Activated T-cell treated with anti-CD3 and anti-CD28 coated beads, Interleukin-2, amount 50 U/mL, for 72 hours (primary cell): ENCODE data around the gene IRF1. TPM values are rescaled to one million over a fixed set of nuclear protein-coding genes. Genes with fewer than 3 reads are reported as not detected.
"Not testable (repeated sequence)": the region's sequence is repeated elsewhere in the genome, so short reads cannot be mapped to it uniquely, and the experiment has no call there.

Experiments used
- ATAC-seq, 2 donors: fragments of 150-1000 bp; cut with Tn5 transposase; replicated peaks in 1 of 2; 2 replicates each; pipeline ENCODE4 v1.10.0; 2021; ENCODE audit warnings: moderate library complexity in 2 of 2, mild to moderate bottlenecking in 1 of 2
- DNase-seq, 2 donors: peaks; one replicate each; pipeline ENCODE4 v3.0.0; 2021 to 2022; ENCODE audit warnings: mixed read lengths in 1 of 2
- H3K27ac Mint-ChIP-seq: one replicate; pipeline ENCODE4 v1.8.0; 2022; ENCODE audit warnings: mild to moderate bottlenecking, moderate library complexity, mixed read lengths
- H3K27me3 Mint-ChIP-seq: one replicate; pipeline ENCODE4 v1.8.0; 2022; ENCODE audit warnings: low read depth, mixed read lengths
- H3K36me3 Mint-ChIP-seq, 2 donors: one replicate each; pipeline ENCODE4 v1.8.0; 2022; ENCODE audit warnings: mixed read lengths in 2 of 2, mild to moderate bottlenecking in 1 of 2; ENCODE audit not compliant: insufficient read depth in 2 of 2
- H3K4me1 Mint-ChIP-seq: one replicate; pipeline ENCODE4 v1.8.0; 2022; ENCODE audit warnings: low read depth, mixed read lengths
- H3K4me3 Mint-ChIP-seq, 2 donors: one replicate each; pipeline ENCODE4 v1.8.0; 2022; ENCODE audit warnings: mild to moderate bottlenecking in 2 of 2, mixed read lengths in 2 of 2, moderate library complexity in 2 of 2
- H3K9me3 Mint-ChIP-seq, 2 donors: one replicate each; pipeline ENCODE4 v1.8.0; 2022; ENCODE audit warnings: mixed read lengths in 2 of 2
- total RNA-seq, 2 donors: library from RNA; stranded (reverse); gene quantifications; one replicate each; pipeline ENCODE4 v1.2.3, GENCODE V29; 2022

The IRF1 gene
- total RNA-seq, 2 donors from 2014 or later, result 212 to 226 TPM

- Mint-ChIP-seq H3K4me3 (peak overlapping the region; percentile 94 to 95), H3K4me1 (peaks cover 80% of the 10 kb centered on the region), H3K36me3 (peaks cover 40 to 45% of the 10 kb centered on the region in 2 donors), H3K27ac (peak overlapping the region; percentile 98), H3K9me3 (no peaks in the 10 kb centered on the region), H3K27me3 (no peaks in the 10 kb centered on the region)
- ATAC-seq, result no peak
- DNase-seq, result peak in 1 of 2 donors; percentile 20
These were observed 1.4 kb downstream of the IRF1 start for GRCh38 chr5:132489051-132489770.

GRCh38 chr5:132488590-132488989 lies 2.0 kb downstream of the IRF1 start:
- H3K4me1 Mint-ChIP-seq, result peaks cover 76% of the 10 kb centered on the region

GRCh38 chr5:132487841-132488555 lies 2.6 kb downstream of the IRF1 start:
- Mint-ChIP-seq H3K27me3 (no peaks in the 10 kb centered on the region), H3K9me3 (no peaks in the 10 kb centered on the region), H3K4me3 (peak overlapping the region; percentile 94 to 95), H3K27ac (peak overlapping the region; percentile 98), H3K36me3 (peaks cover 45 to 50% of the 10 kb centered on the region in 2 donors), H3K4me1 (peaks cover 73% of the 10 kb centered on the region)
- ATAC-seq, result no peak
- DNase-seq, result peak; percentile 19 to 29

More at GRCh38 chr5:132488590-132488989, 2.0 kb downstream of the IRF1 start:
- peak in 1 of 2 donors; percentile 0 for ATAC-seq
- H3K27ac Mint-ChIP-seq, result peak overlapping the region; percentile 98
- no peaks in the 10 kb centered on the region for H3K9me3 Mint-ChIP-seq
- H3K4me3 Mint-ChIP-seq, result peak overlapping the region; percentile 94 to 95
- H3K27me3 Mint-ChIP-seq, result no peaks in the 10 kb centered on the region
- no peak for DNase-seq
- H3K36me3 Mint-ChIP-seq, result peaks cover 45 to 50% of the 10 kb centered on the region in 2 donors

DNA sequence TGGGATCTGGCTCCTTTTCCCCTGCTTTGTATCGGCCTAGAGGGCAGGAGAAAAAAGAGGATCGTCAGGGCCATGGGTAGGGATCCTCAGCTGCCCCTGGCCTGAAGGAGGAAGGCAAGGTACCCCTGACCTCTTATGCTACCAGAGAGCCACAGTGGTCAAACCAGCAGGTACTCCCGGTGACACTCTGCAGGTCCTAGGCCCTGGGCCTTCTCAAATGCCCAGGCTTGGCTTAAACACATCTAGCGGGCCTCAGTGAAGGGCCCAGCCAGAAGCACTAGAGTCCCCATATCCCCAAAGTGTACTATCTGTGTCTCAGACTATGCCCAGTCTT lies 3.5 kb downstream of the IRF1 start:
- peaks cover 45 to 58% of the 10 kb centered on the region in 2 donors for H3K36me3 Mint-ChIP-seq
- no peak for DNase-seq
- peak overlapping the region; percentile 94 for H3K27ac Mint-ChIP-seq
- peaks cover 74% of the 10 kb centered on the region for H3K4me1 Mint-ChIP-seq
- peak overlapping the region; percentile 94 to 95 for H3K4me3 Mint-ChIP-seq
- H3K27me3 Mint-ChIP-seq, result no peaks in the 10 kb centered on the region
- no peaks in the 10 kb centered on the region for H3K9me3 Mint-ChIP-seq
- ATAC-seq, result no peak

DNA sequence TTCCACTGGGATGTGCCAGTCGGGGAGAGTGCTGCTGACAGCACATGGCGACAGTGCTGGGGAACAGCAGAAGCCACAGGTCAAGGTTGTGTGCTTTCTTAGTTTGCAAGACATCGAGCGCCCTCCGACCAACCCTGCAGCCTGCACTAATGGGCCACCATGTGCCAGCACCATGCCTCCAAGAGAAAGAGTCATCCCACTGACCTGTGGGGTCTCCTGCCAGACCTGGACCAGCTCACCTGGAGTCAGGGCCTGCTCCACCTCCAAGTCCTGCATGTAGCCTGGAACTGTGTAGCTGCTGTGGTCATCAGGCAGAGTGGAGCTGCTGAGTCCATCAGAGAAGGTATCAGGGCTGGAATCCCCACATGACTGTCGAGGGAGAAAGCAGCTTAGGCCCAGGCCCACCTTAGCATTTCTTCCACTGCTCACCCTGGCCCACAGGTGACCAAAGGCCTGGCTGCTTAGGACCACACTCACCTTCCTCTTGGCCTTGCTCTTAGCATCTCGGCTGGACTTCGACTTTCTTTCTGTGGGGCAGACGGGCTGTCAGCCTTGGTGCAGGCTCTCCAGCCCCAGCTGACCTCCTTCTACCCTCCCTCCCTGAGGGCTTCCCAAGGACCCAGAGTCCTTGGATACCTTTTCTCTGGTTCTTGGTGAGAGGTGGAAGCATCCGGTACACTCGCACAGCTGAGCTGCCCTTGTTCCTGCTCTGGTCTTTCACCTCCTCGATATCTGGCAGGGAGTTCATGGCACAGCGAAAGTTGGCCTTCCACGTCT lies 4.1 kb downstream of the IRF1 start:
- peak overlapping the region; percentile 94 to 95 for H3K4me3 Mint-ChIP-seq
- no peak for ATAC-seq
- H3K27me3 Mint-ChIP-seq, result no peaks in the 10 kb centered on the region
- H3K4me1 Mint-ChIP-seq, result peaks cover 74% of the 10 kb centered on the region
- peak overlapping the region; percentile 94 for H3K27ac Mint-ChIP-seq
- H3K9me3 Mint-ChIP-seq, result no peaks in the 10 kb centered on the region
- H3K36me3 Mint-ChIP-seq, result peaks cover 45 to 58% of the 10 kb centered on the region in 2 donors
- DNase-seq, result peak in 1 of 2 donors; percentile 3

GRCh38 chr5:132485641-132486317 lies 4.8 kb downstream of the IRF1 start:
- H3K27me3 Mint-ChIP-seq, result no peaks in the 10 kb centered on the region
- DNase-seq (no peak), ATAC-seq (no peak)
- H3K9me3 Mint-ChIP-seq, result no peaks in the 10 kb centered on the region
- H3K36me3 Mint-ChIP-seq, result peaks cover 45 to 58% of the 10 kb centered on the region in 2 donors
- peaks cover 75% of the 10 kb centered on the region for H3K4me1 Mint-ChIP-seq
- H3K4me3 Mint-ChIP-seq, result peak overlapping the region; percentile 94 to 95
- peak overlapping the region; percentile 94 for H3K27ac Mint-ChIP-seq

DNA sequence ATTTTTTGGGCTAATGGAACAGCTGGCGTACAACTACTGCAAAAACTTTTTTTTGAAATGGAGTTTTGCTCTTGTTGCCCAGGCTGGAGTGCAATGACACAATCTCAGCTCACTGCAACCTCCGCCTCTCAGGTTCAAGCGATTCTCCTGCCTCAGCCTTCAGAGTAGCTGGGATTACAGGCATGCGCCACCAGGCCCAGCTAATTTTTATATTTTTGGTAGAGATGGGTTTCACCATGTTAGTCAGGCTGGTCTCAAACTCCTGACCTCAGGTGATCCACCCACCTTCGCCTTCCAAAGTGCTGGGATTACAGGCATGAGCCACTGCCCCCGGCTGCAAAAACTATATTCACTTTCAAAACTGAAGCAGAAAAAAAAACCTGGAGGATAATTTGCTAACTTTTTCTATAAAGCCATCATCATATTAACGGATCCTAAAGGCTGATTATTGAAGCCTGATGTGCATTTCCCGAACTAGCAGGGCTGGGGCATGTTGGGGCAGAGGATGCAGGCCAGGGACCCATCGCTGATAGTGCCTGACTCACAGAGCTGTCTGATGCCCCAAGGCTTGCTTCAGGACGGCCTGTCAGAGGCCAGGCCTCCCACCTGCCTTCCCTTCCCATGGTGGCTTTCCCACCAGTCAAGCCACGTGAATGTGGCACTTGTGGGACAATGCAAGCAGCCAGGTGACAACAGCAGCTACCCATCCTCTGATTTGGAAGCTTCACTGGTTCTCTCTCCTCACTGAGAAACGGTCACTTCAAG lies 5.5 kb downstream of the IRF1 start:
- ATAC-seq, result not testable (repeated sequence)

DNA sequence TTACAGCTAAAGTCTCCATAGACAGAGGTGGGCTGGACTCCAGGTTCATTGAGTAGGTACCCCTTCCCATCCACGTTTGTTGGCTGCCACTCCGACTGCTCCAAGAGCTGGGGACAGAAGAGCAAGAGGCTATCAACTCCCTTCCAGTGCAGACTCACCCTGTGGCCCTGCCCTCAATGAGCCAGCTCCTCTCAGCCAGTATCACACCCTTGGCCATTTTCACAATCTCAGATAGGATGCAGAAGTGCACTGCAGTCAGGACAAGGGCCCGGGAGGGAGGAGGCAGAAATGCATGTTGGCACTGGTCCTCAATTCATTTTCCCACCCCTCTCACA lies 6.2 kb downstream of the IRF1 start:
- peaks cover 41 to 51% of the 10 kb centered on the region in 2 donors for H3K36me3 Mint-ChIP-seq
- peak overlapping the region in 1 of 2 donors; percentile 36 for H3K4me3 Mint-ChIP-seq
- peaks cover 88% of the 10 kb centered on the region for H3K4me1 Mint-ChIP-seq
- DNase-seq, result no peak
- no peak for ATAC-seq
- H3K27me3 Mint-ChIP-seq, result no peaks in the 10 kb centered on the region
- H3K27ac Mint-ChIP-seq, result peak overlapping the region; percentile 87
- H3K9me3 Mint-ChIP-seq, result no peaks in the 10 kb centered on the region

More for the DNA sequence above, 5.5 kb downstream of the IRF1 start:
- Mint-ChIP-seq H3K36me3 (peaks cover 45 to 58% of the 10 kb centered on the region in 2 donors), H3K4me1 (peaks cover 83% of the 10 kb centered on the region), H3K27ac (peak overlapping the region; percentile 94), H3K4me3 (peak overlapping the region in 1 of 2 donors; percentile 95)
- H3K27me3 Mint-ChIP-seq, DNase-seq, H3K9me3 Mint-ChIP-seq: not testable (repeated sequence)

DNA sequence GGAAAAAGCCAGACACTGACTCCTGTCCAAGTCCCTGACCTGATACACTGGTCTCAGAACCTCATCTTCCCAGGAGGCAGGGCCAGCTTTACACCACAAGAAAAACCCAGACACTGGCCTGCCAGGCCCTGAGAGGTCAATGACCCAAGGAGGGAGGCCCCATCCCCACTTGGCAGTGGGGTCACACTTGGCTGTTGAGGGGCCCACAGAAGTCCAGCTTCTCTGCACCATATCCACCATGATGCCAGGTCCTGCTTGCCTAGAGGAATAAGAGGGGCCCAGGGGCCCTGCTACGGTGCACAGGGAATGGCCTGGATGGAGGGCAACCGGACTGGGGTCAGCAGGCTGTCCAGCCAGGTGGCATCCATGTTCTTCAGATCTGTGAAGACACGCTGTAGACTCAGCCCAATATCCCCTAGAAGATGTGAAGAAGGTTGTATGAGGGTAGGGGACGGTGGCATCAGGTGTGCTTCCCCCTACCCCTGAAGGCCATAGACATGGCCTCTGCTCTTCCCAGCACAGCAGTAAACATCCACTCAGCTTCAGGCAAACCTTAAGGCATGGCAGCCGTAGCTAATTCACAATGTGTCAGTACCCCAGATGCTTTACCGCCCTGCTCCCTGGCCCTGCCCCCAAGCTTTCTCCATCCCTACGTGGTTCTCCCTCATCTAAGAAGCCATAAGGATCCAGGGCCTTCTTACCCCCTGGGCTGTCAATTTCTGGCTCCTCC lies 6.7 kb downstream of the IRF1 start:
- H3K4me3 Mint-ChIP-seq, result peak overlapping the region in 1 of 2 donors; percentile 36
- H3K36me3 Mint-ChIP-seq, result peaks cover 35 to 46% of the 10 kb centered on the region in 2 donors
- peak in 1 of 2 donors; percentile 0 for ATAC-seq
- no peaks in the 10 kb centered on the region for H3K27me3 Mint-ChIP-seq
- H3K27ac Mint-ChIP-seq, result peak overlapping the region; percentile 87
- DNase-seq, result no peak
- no peaks in the 10 kb centered on the region for H3K9me3 Mint-ChIP-seq
- H3K4me1 Mint-ChIP-seq, result peaks cover 88% of the 10 kb centered on the region

DNA sequence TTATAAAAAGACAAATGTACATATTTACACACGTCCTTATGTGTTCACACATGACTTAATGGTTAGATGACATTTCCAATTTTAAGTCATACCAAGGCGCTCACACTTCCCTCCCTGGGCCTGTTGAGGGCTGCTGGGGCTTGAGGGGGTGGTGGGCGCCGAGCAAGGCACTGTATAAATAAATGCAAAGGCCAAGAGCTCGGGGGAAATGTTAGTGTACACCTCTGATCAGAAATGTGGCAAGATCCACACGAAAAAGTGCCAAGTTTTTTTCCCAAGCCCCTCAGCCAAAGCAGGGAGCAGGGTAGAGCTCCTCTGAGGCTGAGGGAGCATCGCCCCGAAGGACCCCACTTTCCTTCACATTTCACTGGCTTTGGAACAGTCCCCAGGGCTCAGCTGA lies 7.5 kb downstream of the IRF1 start:
- no peaks in the 10 kb centered on the region for H3K27me3 Mint-ChIP-seq
- peaks cover 88% of the 10 kb centered on the region for H3K4me1 Mint-ChIP-seq
- no peak overlapping the region for H3K4me3 Mint-ChIP-seq
- ATAC-seq (no peak), DNase-seq (no peak)
- no peaks in the 10 kb centered on the region for H3K9me3 Mint-ChIP-seq
- peak overlapping the region; percentile 66 for H3K27ac Mint-ChIP-seq
- H3K36me3 Mint-ChIP-seq, result peaks cover 30 to 43% of the 10 kb centered on the region in 2 donors

DNA sequence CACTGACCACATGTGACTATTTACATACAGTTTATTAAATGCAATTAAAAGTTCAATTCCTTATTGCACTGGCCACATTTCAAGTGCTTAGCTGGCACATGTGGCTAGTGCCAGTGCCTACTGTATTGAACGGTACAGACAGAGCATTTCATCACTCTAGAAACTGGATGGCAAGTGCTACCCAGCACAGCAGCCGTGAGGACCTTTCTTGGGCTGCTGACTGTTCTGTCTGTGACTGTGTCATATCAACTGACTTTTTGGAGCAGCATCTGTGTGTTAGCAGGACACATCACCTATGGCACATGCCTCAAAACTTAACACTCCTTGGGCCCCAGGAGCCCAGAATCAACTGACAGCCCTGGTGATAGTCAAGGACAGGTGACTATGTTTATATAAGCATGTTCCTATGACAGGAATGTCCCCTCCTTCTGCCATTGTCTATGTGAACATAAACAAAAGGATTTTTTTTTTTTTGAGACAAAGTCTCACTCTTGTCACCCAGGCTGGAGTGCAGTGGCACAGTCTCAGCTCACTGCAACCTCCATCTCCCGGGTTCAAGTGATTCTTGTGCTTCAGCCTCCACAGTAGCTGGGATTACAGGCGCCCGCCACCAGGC lies 8.9 kb downstream of the IRF1 start:
- Mint-ChIP-seq H3K4me3 (no peak overlapping the region), H3K27ac (peak overlapping the region; percentile 87), H3K27me3 (no peaks in the 10 kb centered on the region), H3K4me1 (peaks cover 88% of the 10 kb centered on the region), H3K36me3 (peaks cover 20 to 33% of the 10 kb centered on the region in 2 donors), H3K9me3 (no peaks in the 10 kb centered on the region)
- DNase-seq (no peak), ATAC-seq (peak; percentile 16 to 23)
